Skeletal muscle satellite cell (primary cell): ENCODE measurements around the gene GTF2B.
"Not testable (repeated sequence)": the region's sequence is repeated elsewhere in the genome, so short reads cannot be mapped to it uniquely, and the experiment has no call there.

Experiments used
- H3K27me3 ChIP-seq: 2 replicates; pipeline ENCODE4 v1.7.0; 2013; ENCODE audit warnings: low read length; ENCODE audit not compliant: control insufficient read depth, insufficient read depth
- H3K36me3 ChIP-seq: 2 replicates; pipeline ENCODE4 v1.7.0; 2013; ENCODE audit warnings: mild to moderate bottlenecking, control low read depth, low read length; ENCODE audit not compliant: insufficient read depth
- H3K4me1 ChIP-seq: 2 replicates; pipeline ENCODE4 v1.7.0; 2013; ENCODE audit warnings: low read length; ENCODE audit not compliant: control insufficient read depth, insufficient read depth
- H3K4me2 ChIP-seq: 2 replicates; pipeline ENCODE4 v1.7.0; 2013; ENCODE audit warnings: mild to moderate bottlenecking, low read length
- H3K4me3 ChIP-seq: 2 replicates; pipeline ENCODE4 v1.7.0; 2013; ENCODE audit warnings: low read length
- H3K9ac ChIP-seq: 2 replicates; pipeline ENCODE4 v1.7.0; 2013; ENCODE audit warnings: mild to moderate bottlenecking, low read depth, low read length, moderate library complexity
- H3K9me3 ChIP-seq: replicated peaks from 2 replicates; pipeline ENCODE4 v1.7.0; 2013; ENCODE audit warnings: mild to moderate bottlenecking, control low read depth, low read length

The GTF2B gene

DNA sequence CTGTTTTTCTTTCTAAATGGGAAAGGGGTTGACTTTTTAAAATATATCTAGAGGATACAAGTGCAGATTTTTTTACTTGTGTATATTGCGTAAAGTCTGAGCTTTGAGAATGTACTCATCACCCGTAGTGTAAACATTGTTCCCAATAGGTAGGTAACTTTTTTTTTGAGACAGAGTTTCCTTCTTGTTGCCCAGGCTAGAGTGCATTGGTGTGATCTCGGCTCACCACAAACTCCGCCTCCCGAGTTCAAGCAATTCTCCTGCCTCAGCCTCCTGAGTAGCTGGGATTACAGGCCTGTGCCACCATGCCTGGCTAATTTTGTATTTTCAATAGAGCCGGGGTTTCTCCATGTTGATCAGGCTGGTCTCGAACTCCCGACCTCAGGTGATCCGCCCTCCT is 20.4 kb upstream of the GTF2B start:
- H3K36me3 ChIP-seq, H3K9ac ChIP-seq, H3K4me1 ChIP-seq, H3K4me3 ChIP-seq, H3K27me3 ChIP-seq, H3K9me3 ChIP-seq, H3K4me2 ChIP-seq: not testable (repeated sequence)

DNA sequence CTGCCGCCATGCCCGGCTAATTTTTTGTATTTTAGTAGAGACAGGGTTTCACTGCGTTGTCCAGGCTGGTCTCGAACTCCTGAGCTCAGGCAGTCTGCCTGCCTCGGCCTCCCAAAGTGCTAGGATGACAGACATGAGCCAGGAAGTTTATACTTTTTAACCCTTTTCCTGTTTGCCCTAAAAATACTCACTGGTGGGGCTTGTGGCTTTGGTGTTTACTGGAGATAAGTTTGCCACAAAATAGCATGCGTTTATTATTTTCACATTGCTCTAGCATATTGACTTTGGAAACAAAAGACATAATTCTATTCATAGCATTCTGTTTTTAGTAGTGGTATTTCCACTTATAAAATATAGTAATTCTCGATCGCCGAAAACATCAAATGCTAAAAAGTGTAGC is 19.8 kb upstream of the GTF2B start:
- Histone ChIP-seq H3K9me3 (no peaks in the 10 kb centered on the region), H3K9ac (no peak overlapping the region), H3K4me1 (no peaks in the 10 kb centered on the region), H3K4me2 (no peak overlapping the region), H3K36me3 (no peaks in the 10 kb centered on the region), H3K4me3 (no peak overlapping the region), H3K27me3 (no peaks in the 10 kb centered on the region)

DNA sequence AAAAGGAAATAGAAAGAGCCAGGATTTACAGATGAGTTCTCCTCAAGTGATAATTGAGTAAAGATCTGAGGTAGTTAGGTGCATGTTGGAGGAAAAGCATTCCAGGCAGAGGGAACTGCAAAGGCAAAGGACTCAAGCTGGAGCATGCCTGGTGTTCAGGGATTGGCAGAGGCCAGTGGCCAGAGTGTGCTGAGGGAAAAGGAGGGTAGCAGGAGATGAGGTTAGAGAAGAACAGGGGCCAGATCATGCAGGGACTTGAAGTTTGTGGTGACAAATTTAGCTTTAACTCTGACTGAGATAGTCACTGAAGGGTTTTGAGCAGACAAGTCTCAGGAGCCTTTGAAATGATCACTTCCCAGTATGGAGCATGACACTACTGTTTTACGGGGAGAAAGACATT is 19.0 kb upstream of the GTF2B start:
- H3K9ac ChIP-seq: no peak overlapping the region
- no peaks in the 10 kb centered on the region for H3K27me3 ChIP-seq
- no peak overlapping the region for H3K4me2 ChIP-seq
- H3K4me1 ChIP-seq: no peaks in the 10 kb centered on the region
- H3K4me3 ChIP-seq: no peak overlapping the region
- H3K36me3 ChIP-seq: no peaks in the 10 kb centered on the region
- H3K9me3 ChIP-seq: no peaks in the 10 kb centered on the region

DNA sequence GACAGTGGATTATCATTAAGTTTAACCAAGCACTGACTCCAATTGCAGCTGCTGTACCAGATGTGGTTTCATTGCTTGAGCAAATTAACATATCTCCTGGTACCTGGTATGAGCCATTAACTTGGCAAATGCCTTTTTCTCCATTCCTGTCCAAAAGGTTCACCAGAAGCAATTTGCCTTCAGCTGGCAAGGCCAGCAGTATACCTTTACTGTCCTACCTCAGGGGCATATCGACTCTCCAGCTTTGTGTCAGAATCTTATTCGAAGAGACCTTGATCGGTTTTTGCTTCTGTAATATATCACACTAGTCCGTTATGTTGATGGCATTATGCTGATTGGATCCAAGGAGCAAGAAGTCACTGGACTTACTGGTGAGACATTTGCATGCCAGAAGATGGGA is 9.5 kb upstream of the GTF2B start:
- Histone ChIP-seq H3K4me2 (no peak overlapping the region), H3K36me3 (no peaks in the 10 kb centered on the region), H3K27me3 (no peaks in the 10 kb centered on the region), H3K9me3 (no peaks in the 10 kb centered on the region), H3K4me1 (no peaks in the 10 kb centered on the region), H3K4me3 (no peak overlapping the region), H3K9ac (no peak overlapping the region)

DNA sequence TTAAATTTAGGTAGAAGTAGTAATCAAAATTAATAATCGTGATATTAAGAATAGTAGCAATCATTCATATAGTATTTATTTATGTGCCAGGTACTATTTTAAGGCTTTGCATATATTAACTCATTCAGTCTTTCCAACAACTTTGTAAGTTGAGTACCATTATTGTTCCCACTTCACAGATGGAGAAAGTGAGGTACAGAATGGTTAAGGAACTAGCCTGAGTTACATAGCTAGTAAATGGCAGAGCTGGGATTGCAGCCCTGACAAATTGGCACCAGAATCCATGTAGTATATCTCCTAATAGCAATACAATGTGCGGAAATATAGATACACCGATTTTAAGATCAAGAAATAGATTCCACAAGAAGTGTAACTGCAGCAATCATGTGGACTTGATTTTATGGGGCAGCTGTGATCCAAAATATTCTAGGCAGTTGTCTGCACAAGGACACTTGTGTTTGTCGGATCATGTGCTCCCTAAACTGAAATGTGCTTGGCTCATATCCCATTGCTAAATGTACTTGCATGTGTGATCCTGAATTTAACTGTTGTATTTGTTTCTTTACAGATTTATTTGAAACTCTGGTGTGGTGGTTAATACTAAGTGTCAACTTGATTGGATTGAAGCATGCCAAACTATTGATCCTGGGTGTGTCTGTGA is 5.8 kb upstream of the GTF2B start:
- Histone ChIP-seq H3K9me3 (no peaks in the 10 kb centered on the region), H3K4me1 (no peaks in the 10 kb centered on the region), H3K4me3 (no peak overlapping the region), H3K9ac (no peak overlapping the region), H3K36me3 (no peaks in the 10 kb centered on the region), H3K4me2 (no peak overlapping the region), H3K27me3 (no peaks in the 10 kb centered on the region)

DNA sequence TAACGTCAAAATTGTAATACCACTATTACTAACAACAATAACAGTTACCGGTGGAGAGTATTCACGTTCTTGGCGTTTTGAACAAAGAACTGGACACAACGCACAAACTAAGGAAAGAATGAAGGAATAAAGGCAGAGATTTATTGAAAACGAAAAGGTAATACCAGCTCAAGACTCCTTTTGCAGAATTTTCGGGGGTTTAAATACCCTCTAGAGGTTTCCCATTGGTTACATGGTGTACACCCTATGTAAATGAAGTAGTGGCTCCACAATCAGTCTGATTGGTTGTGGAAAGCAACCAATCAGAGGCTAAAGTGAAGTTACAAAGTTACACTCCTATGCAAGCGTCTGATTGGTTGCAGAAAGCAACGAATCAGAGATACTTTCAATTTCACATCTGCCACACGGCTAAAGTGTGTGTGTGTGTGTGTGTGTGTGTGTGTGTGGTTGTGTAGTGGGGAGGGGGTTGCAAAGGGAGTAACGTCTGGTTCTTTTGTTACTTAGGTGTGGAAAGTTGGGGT is 1.1 kb upstream of the GTF2B start:
- no peaks in the 10 kb centered on the region for H3K27me3 ChIP-seq
- no peak overlapping the region for H3K9ac ChIP-seq
- H3K36me3 ChIP-seq: peaks cover 2% of the 10 kb centered on the region
- H3K4me2 ChIP-seq: peak overlapping the region; percentile 96
- H3K9me3 ChIP-seq: no peaks in the 10 kb centered on the region
- H3K4me1 ChIP-seq: peaks cover 12% of the 10 kb centered on the region
- peak overlapping the region; percentile 87 for H3K4me3 ChIP-seq

DNA sequence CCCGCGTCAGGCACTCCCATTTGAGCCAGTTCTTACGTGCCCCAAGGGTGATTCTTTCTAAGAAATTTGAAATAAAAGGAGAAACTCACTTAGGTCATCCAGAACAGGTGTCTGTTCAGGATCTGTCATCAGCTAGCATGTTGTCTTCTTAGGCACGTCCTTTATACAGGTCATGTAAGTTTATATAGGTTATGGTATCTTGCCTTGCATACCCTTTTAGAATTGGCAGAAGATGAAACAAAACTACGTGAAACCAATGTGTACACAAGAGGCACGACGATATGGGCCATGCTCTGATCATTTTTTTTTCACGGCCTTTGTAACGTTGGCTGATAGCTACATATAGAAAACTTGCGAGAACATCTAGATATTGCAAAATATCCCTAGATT is 579 bp upstream of the GTF2B start:
- peak overlapping the region; percentile 87 for H3K4me3 ChIP-seq
- no peaks in the 10 kb centered on the region for H3K9me3 ChIP-seq
- H3K4me2 ChIP-seq: peak overlapping the region; percentile 96
- no peaks in the 10 kb centered on the region for H3K27me3 ChIP-seq
- H3K4me1 ChIP-seq: peaks cover 12% of the 10 kb centered on the region
- H3K36me3 ChIP-seq: peaks cover 7% of the 10 kb centered on the region
- H3K9ac ChIP-seq: peak overlapping the region; percentile 92

DNA sequence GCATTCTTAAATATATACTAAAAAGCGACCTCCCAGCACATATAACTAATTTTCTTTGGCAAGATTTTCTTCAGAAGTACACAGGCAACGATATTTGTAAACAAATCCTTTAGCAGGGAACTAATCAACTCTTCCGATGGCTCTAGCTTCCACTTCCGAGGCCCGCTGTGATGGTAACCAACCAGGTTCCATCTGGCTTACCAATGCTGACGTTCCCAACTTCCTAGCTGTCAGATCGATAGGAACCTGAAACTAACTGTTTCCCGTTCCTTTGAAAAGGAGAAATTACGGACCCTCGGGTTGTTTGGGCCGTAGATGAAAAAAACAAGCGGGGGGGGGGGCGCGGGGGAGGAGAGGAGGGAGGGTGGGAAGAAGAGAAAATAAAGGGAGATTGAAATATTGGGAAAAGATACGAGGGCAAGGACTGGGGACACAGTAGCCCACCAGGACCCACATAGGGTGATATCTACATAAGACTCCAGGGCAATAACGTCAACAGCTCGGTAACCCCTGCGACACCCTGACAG is 513 bp downstream of the GTF2B start:
- H3K9me3 ChIP-seq: no peaks in the 10 kb centered on the region
- H3K4me2 ChIP-seq: peak overlapping the region; percentile 96
- peak overlapping the region; percentile 87 for H3K4me3 ChIP-seq
- H3K4me1 ChIP-seq: peaks cover 12% of the 10 kb centered on the region
- peak overlapping the region; percentile 92 for H3K9ac ChIP-seq
- H3K27me3 ChIP-seq: no peaks in the 10 kb centered on the region
- peaks cover 15% of the 10 kb centered on the region for H3K36me3 ChIP-seq

DNA sequence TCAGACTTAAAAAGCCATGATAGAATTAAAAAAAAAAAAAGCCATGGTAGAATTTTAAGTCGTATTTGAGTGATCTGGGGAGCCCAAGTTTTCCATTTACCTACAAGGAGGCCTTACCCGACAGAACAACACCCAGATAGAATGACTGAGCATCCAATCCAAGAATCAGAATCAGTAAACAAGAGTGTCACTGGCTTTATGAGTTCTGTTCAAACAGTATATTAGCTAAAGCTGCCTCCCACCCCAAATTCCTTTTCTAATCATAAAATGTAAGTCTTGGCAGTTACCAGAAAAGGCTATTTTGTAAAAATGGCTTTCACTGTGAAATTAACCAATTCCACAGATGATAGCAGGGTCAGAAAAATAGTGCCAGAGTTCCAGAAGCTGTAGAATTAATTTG is 1.2 kb downstream of the GTF2B start:
- Histone ChIP-seq H3K4me3 (peak overlapping the region; percentile 87), H3K9me3 (no peaks in the 10 kb centered on the region), H3K9ac (peak overlapping the region; percentile 92), H3K4me1 (peaks cover 12% of the 10 kb centered on the region), H3K4me2 (peak overlapping the region; percentile 96), H3K27me3 (no peaks in the 10 kb centered on the region), H3K36me3 (peaks cover 18% of the 10 kb centered on the region)

DNA sequence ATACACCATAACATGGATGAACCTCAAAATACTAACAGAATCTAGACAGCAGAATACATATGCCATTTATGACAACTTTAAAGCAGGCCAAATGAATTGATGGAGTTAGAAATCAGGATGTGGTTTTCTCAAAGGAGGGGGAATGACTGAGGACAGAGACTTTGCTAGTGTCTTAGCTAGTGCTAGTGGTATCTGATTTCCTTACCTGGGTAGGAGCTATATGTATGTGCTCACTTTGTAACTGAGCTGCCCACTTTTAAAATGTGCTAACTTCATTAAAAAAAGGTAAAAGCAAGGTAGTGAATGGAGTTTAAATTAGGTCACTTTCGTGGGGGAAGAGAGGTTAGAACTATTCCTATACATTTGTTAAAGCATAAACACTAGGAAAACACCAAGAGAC is 2.6 kb downstream of the GTF2B start:
- H3K4me1 ChIP-seq: peaks cover 12% of the 10 kb centered on the region
- no peaks in the 10 kb centered on the region for H3K9me3 ChIP-seq
- peaks cover 28% of the 10 kb centered on the region for H3K36me3 ChIP-seq
- peak overlapping the region; percentile 96 for H3K4me2 ChIP-seq
- no peak overlapping the region for H3K9ac ChIP-seq
- no peak overlapping the region for H3K4me3 ChIP-seq
- H3K27me3 ChIP-seq: no peaks in the 10 kb centered on the region

DNA sequence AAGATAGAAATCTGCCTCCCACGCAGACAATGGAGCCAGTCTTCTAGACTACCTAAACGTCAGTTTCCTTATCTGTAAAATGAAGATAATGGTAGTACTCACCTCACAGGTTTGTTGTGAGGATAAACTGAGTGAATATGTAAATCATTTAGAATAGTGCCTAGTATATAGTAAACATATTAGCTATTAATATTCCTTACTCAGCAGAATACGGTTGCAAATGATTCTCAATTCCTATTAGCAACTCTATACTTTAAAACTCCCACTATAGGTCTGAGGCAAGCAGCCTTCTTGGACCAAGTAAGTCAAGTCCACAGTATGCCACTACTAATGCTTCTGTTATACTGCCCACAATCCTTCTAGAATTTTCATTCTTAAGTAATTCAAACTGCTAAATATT is 5.4 kb downstream of the GTF2B start:
- Histone ChIP-seq H3K4me2 (no peak overlapping the region), H3K9me3 (no peaks in the 10 kb centered on the region), H3K36me3 (peaks cover 51% of the 10 kb centered on the region), H3K9ac (no peak overlapping the region), H3K4me3 (no peak overlapping the region), H3K4me1 (peaks cover 12% of the 10 kb centered on the region), H3K27me3 (no peaks in the 10 kb centered on the region)

DNA sequence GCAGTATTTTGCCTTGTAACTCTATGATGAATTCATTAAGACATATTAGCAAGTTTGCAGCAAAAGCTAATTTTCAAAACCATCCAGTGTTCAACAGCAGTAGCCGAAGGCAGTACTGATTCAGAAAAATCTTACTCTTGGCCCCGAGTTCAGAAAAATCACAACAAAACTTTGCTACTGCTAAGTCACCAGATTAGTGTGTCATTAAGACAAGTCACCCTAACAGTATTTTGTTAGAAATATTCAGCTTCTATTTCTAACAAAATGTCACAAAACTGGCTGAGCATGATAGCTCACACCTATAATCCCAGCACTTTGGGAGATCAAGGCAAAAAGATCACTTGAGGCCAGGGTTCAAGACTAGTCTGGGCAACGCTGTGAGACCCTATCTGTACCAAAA is 8.2 kb downstream of the GTF2B start:
- Histone ChIP-seq H3K4me1 (no peaks in the 10 kb centered on the region), H3K4me3 (no peak overlapping the region), H3K4me2 (no peak overlapping the region), H3K27me3 (no peaks in the 10 kb centered on the region), H3K9me3 (no peaks in the 10 kb centered on the region), H3K9ac (no peak overlapping the region), H3K36me3 (peaks cover 64% of the 10 kb centered on the region)
